Mammary epithelial cell (primary cell): Measurements from ENCODE around the gene NEURL3.

Source experiments
- EZH2 ChIP-seq: IDR thresholded peaks from 2 replicates; pipeline ENCODE4 v1.6.1; 2012; ENCODE audit warnings: low read length, inconsistent platforms, borderline replicate concordance
- TF ChIP-seq, protein P1 (sequence below), 2 donors: IDR thresholded peaks in 1 of 2; conservative IDR thresholded peaks in 1 of 2; 2 replicates each; pipeline ENCODE4 v1.5.1; 2011 to 2012; ENCODE audit warnings: inconsistent platforms in 2 of 2, low read length in 2 of 2, mild to moderate bottlenecking in 2 of 2, control low read depth in 1 of 2, low read depth in 1 of 2; ENCODE audit not compliant: insufficient read depth in 1 of 2; ENCODE audit errors: extremely low read depth in 1 of 2

DNA sequence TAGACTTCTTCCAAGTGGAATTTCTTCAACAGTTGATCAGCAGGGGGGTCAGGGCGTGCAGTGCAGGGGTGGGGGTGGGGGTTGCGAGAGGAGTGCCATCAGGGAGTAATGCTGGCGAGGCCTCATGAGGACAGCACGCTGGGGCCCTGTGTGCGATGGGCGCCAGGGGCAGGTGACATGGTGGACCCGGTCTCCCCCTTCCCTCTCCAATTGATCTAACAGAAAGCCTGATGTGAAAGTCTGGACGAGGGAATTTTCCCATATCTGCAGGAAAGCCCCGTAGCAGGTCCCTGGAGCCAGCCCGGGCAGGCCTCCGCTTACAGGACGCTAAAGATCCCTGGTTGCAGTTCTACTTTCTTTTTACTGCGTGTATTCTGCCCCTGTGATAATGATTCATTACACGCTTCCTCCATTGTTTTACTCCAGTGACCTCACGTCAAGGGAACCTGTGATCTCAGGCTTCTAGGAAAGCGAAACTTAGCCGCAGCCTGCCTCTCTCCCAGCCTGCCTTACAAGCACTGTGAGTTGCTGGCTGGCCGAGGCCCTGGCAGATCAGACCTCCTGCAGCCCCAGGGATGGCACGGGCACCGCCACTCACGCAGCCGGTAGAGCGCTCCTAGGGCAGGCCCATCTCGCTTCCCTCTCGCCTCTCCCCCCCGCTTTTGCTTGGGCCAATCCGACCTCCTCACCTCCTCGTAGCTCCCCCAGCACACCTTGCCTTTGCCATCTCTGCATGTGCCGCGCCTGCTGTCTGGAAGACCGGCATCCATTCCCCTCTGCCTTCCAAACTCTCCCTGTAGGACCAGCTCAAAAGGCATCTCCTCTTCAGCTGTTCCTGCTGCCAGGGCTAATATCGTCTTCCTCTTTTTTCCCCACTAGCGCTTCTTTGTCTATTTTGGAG is 19.2 kb downstream of the NEURL3 start:
- no peak for TF ChIP-seq EZH2
- TF ChIP-seq, protein P1, sequence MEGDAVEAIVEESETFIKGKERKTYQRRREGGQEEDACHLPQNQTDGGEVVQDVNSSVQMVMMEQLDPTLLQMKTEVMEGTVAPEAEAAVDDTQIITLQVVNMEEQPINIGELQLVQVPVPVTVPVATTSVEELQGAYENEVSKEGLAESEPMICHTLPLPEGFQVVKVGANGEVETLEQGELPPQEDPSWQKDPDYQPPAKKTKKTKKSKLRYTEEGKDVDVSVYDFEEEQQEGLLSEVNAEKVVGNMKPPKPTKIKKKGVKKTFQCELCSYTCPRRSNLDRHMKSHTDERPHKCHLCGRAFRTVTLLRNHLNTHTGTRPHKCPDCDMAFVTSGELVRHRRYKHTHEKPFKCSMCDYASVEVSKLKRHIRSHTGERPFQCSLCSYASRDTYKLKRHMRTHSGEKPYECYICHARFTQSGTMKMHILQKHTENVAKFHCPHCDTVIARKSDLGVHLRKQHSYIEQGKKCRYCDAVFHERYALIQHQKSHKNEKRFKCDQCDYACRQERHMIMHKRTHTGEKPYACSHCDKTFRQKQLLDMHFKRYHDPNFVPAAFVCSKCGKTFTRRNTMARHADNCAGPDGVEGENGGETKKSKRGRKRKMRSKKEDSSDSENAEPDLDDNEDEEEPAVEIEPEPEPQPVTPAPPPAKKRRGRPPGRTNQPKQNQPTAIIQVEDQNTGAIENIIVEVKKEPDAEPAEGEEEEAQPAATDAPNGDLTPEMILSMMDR (conservative IDR thresholded peaks at IDR 0.05 in 1 of 2, IDR thresholded peaks at IDR 0.05 in 1 of 2; ENCODE audit: extremely low read depth in 1 of 2, insufficient read depth in 1 of 2, low read depth in 1 of 2, low read length in 2 of 2) = no peak
